Putamen (tissue), 1 donor: ENCODE measurements around the gene LRRC1.

Experiments used
- DNase-seq: peaks from one replicate; pipeline ENCODE4 v3.0.0-alpha.2; 2016; ENCODE audit warnings: low spot score

The LRRC1 gene

DNA sequence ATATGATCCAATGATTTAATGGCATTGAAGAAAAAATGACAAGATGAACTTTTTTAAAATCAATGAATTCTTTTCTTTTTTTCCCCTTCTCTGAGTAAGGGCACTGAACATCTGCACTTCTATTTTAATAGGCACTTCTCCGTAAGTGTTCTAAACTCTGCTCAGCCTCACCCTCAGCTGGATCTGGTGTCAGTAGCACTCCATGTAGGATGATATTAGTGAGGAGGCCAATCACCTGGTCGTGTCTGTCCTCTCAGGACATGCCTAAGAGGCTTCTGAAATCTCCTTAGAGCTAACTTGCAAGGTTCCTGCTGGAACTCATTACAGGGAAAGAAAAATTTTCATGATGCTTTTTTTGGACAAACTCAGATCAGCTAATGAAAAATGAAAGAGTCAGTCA lies 167.8 kb downstream of the LRRC1 start:
- no peak for DNase-seq

DNA sequence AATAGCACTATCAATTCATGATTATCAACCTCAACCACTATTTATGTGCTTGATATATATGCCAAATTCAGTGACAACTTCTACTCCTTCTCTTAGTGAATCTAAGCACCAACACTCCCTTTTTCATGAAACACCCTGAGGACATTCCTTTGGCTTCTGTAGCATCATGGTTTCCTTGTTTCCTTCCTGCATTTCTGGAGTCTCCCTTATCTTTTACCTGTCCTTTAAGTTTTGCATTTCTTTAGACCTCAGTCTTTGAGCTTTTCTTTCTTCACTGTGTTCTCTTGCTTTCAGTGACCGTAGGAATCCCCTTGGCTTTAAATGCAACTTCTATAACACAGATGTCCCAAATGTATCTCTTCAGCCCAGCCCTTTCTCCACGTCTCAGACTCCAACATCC lies 172.6 kb downstream of the LRRC1 start:
- DNase-seq = no peak
